IMR-90 (cell line): ENCODE measurements around the gene CKAP5. TPM values are rescaled to one million over a fixed set of nuclear protein-coding genes. Genes with fewer than 3 reads are reported as not detected.
A peak's percentile ranks its signal among the peaks of the same experiment; 100 is the strongest.

Experiments used
- ATAC-seq: fragments of 200-7000 bp; cut with Tn5 transposase; 2 replicates; pipeline ENCODE4 v1.9.1; 2020; ENCODE audit warnings: low read depth, mild to moderate bottlenecking, moderate library complexity
- BruUV-seq: library from RNA; stranded (reverse); fragments of 400-500 nt; replicated peaks from 2 replicates; lab custom pipeline; 2021; lab: Mats Ljungman, UMichigan
- CTCF ChIA-PET: fragments of 300-600 bp; formaldehyde crosslinking; extraction: SDS; loops from one replicate; lab custom pipeline; 2021; ENCODE audit warnings: antibody characterized with exemption; lab: Yijun Ruan, JAX
- POLR2A ChIA-PET: fragments of 300-600 bp; sonication (Branson Sonifier 250); formaldehyde crosslinking; loops from one replicate; lab custom pipeline; 2022; ENCODE audit warnings: antibody characterized with exemption; ENCODE audit not compliant: unreplicated experiment; lab: Charles Lee
- DNase-seq: peaks from one replicate; pipeline ENCODE4 v3.0.0; 2013
- H2AFZ ChIP-seq: replicated peaks from 2 replicates; pipeline ENCODE3; 2013; ENCODE audit warnings: low read length, mild to moderate bottlenecking; ENCODE audit not compliant: poor library complexity
- H2AK5ac ChIP-seq: 2 replicates; pipeline ENCODE4 v1.6.1; 2013; ENCODE audit warnings: low read depth, low read length, inconsistent platforms
- H2AK9ac ChIP-seq: replicated peaks from 2 replicates; pipeline ENCODE3; 2013; ENCODE audit warnings: mild to moderate bottlenecking, low read depth, low read length, moderate library complexity; ENCODE audit not compliant: poor library complexity
- H2BK120ac ChIP-seq: 2 replicates; pipeline ENCODE4 v1.6.1; 2013; ENCODE audit warnings: low read depth, low read length, inconsistent platforms
- H2BK15ac ChIP-seq: 3 replicates; pipeline ENCODE4 v1.6.1; 2013; ENCODE audit warnings: low read depth, low read length, inconsistent platforms
- H2BK20ac ChIP-seq: 2 replicates; pipeline ENCODE4 v1.6.1; 2013; ENCODE audit warnings: low read depth, mild to moderate bottlenecking, inconsistent platforms, low read length, moderate library complexity
- H2BK5ac ChIP-seq: 2 replicates; pipeline ENCODE4 v1.6.1; 2013; ENCODE audit warnings: mild to moderate bottlenecking, low read depth, low read length, inconsistent platforms; ENCODE audit not compliant: poor library complexity, severe bottlenecking
- H3K14ac ChIP-seq: replicated peaks from 2 replicates; pipeline ENCODE4 v1.6.1; 2013; ENCODE audit warnings: low read depth, low read length, inconsistent platforms
- H3K18ac ChIP-seq: 2 replicates; pipeline ENCODE4 v1.6.1; 2013; ENCODE audit warnings: low read depth, low read length, control low read depth
- H3K23ac ChIP-seq: 2 replicates; pipeline ENCODE4 v1.6.1; 2013; ENCODE audit warnings: low read depth, low read length, inconsistent platforms
- H3K27ac ChIP-seq: 2 replicates; pipeline ENCODE4 v1.5.1; 2013; ENCODE audit warnings: mild to moderate bottlenecking, control low read depth, low read length; ENCODE audit not compliant: insufficient read depth
- H3K27me3 ChIP-seq: 2 replicates; pipeline ENCODE4 v1.6.1; 2013; ENCODE audit warnings: low read length; ENCODE audit not compliant: control insufficient read depth, insufficient read depth
- H3K36me3 ChIP-seq: 2 replicates; pipeline ENCODE4 v1.6.1; 2013; ENCODE audit warnings: low read length, mixed read lengths; ENCODE audit not compliant: control insufficient read depth, insufficient read depth
- H3K4ac ChIP-seq: 2 replicates; pipeline ENCODE4 v1.6.1; 2013; ENCODE audit warnings: low read depth, low read length, inconsistent platforms
- H3K4me1 ChIP-seq: 2 replicates; pipeline ENCODE4 v1.6.1; 2013; ENCODE audit warnings: low read length, mixed read lengths; ENCODE audit not compliant: control insufficient read depth, insufficient read depth
- H3K4me2 ChIP-seq: 2 replicates; pipeline ENCODE4 v1.6.1; 2013; ENCODE audit warnings: low read depth, mild to moderate bottlenecking, control low read depth, low read length, moderate library complexity
- H3K4me3 ChIP-seq: 2 replicates; pipeline ENCODE4 v1.5.1; 2013; ENCODE audit warnings: low read depth, mild to moderate bottlenecking, control low read depth, low read length, moderate library complexity; ENCODE audit not compliant: insufficient read depth
- H3K56ac ChIP-seq: 2 replicates; pipeline ENCODE4 v1.6.1; 2013; ENCODE audit warnings: low read length, inconsistent platforms; ENCODE audit not compliant: insufficient read depth; ENCODE audit errors: extremely low read depth
- H3K79me1 ChIP-seq, 2 experiments: 2 replicates each; pipeline ENCODE4 v1.6.1; 2013; ENCODE audit warnings: low read length in 2 of 2, inconsistent platforms in 1 of 2, low read depth in 1 of 2
- H3K9ac ChIP-seq: 2 replicates; pipeline ENCODE4 v1.6.1; 2013; ENCODE audit warnings: low read depth, low read length, control low read depth
- H3K9me1 ChIP-seq: 2 replicates; pipeline ENCODE4 v1.6.1; 2013; ENCODE audit warnings: low read length, inconsistent platforms; ENCODE audit not compliant: insufficient read depth
- H3K9me3 ChIP-seq: 2 replicates; pipeline ENCODE4 v1.6.1; 2013; ENCODE audit warnings: low read length; ENCODE audit not compliant: control insufficient read depth, insufficient read depth
- H4K20me1 ChIP-seq: 2 replicates; pipeline ENCODE4 v1.6.1; 2013; ENCODE audit warnings: low read length, inconsistent platforms; ENCODE audit not compliant: insufficient read depth
- H4K5ac ChIP-seq: 2 replicates; pipeline ENCODE4 v1.6.1; 2013; ENCODE audit warnings: mild to moderate bottlenecking, low read depth, low read length, control low read depth
- H4K8ac ChIP-seq, 2 experiments: 2 replicates each; pipeline ENCODE4 v1.6.1; 2013; ENCODE audit warnings: low read depth in 2 of 2, low read length in 2 of 2, control low read depth in 1 of 2, inconsistent platforms in 1 of 2
- H4K91ac ChIP-seq: 2 replicates; pipeline ENCODE4 v1.6.1; 2013; ENCODE audit warnings: low read depth, low read length, inconsistent platforms; ENCODE audit not compliant: insufficient read depth
- BHLHE40 ChIP-seq: fragments of 150-350 bp; IDR thresholded peaks from 2 replicates; pipeline ENCODE4 v1.6.1; 2016; ENCODE audit warnings: mild to moderate bottlenecking, low read depth, low read length
- CEBPB ChIP-seq: IDR thresholded peaks from 2 replicates; pipeline ENCODE4 v1.6.1; 2012; ENCODE audit warnings: low read depth, low read length, improper control_type of control experiment
- FOS ChIP-seq: fragments of 150-350 bp; IDR thresholded peaks from 2 replicates; pipeline ENCODE4 v1.6.1; 2016; ENCODE audit warnings: low read depth, low read length
- MAFK ChIP-seq: IDR thresholded peaks from 2 replicates; pipeline ENCODE4 v1.6.1; 2012; ENCODE audit warnings: low read depth, low read length, improper control_type of control experiment
- MAZ ChIP-seq: IDR thresholded peaks from 2 replicates; pipeline ENCODE4 v1.6.1; 2012; ENCODE audit warnings: low read depth, mild to moderate bottlenecking, low read length, improper control_type of control experiment, moderate library complexity, borderline replicate concordance
- MXI1 ChIP-seq: IDR thresholded peaks from 2 replicates; pipeline ENCODE4 v1.6.1; 2012; ENCODE audit warnings: low read depth, mild to moderate bottlenecking, low read length, moderate library complexity, borderline replicate concordance
- POLR2A ChIP-seq: IDR thresholded peaks from 2 replicates; pipeline ENCODE4 v1.6.1; 2012; ENCODE audit warnings: mild to moderate bottlenecking, low read depth, low read length
- RCOR1 ChIP-seq: IDR thresholded peaks from 2 replicates; pipeline ENCODE4 v1.6.1; 2012; ENCODE audit warnings: mild to moderate bottlenecking, low read length, improper control_type of control experiment; ENCODE audit not compliant: insufficient replicate concordance
- RFX5 ChIP-seq: IDR thresholded peaks from 2 replicates; pipeline ENCODE4 v1.8.0; 2012; ENCODE audit warnings: low read depth, mild to moderate bottlenecking, low read length, moderate library complexity
- SMC3 ChIP-seq: fragments of 150-350 bp; IDR thresholded peaks from 2 replicates; pipeline ENCODE4 v1.6.1; 2016; ENCODE audit warnings: low read depth, mild to moderate bottlenecking, antibody characterized with exemption, low read length, moderate library complexity
- USF2 ChIP-seq: fragments of 150-350 bp; IDR thresholded peaks from 2 replicates; pipeline ENCODE4 v1.6.1; 2017; ENCODE audit warnings: mild to moderate bottlenecking, antibody characterized with exemption, low read length, low read depth
- WGBS, 2 experiments: methylation state at CpG; one replicate each; pipeline versions ENCODE4 v1.1.5 to v1.1.7; 2013; ENCODE audit warnings: missing lambda C conversion rate in 2 of 2; ENCODE audit not compliant: insufficient read length in 1 of 2; ENCODE audit errors: extremely low coverage in 2 of 2; 5-methylcytosine and 5-hydroxymethylcytosine counted together
- dilution Hi-C: fragments of 300-500 bp; cut with HindIII; formaldehyde crosslinking; loops from one replicate; pipeline ENCODE4 v1.14.3; 2018; ENCODE audit warnings: low sequenced_read_pairs; ENCODE audit not compliant: unreplicated experiment
- in situ Hi-C: fragments of 300-500 bp; cut with MboI; formaldehyde crosslinking; loops from 3 replicates; pipeline ENCODE4 v1.14.3; 2019; ENCODE audit warnings: low sequenced_read_pairs, inconsistent platforms, mixed read lengths
- intact Hi-C: fragments of 100-400 bp; cut with micrococcal nuclease; formaldehyde crosslinking; loops from 2 replicates; pipeline ENCODE4 v1.10.0; 2022
- polyA plus RNA-seq, 3 experiments: library from polyadenylated mRNA; depleted of rRNA; stranded (reverse); fragments of >200 nt; gene quantifications; 2 replicates each; pipeline ENCODE4 v1.2.3, GENCODE V29; 2012; ENCODE audit warnings: low replicate concordance in 1 of 3
- total RNA-seq: library from RNA; depleted of rRNA; stranded (reverse); fragments of >200 nt; gene quantifications from 2 replicates; pipeline ENCODE4 v1.2.3, GENCODE V29; 2012
- TF ChIP-seq, protein P1 (sequence below): fragments of 150-350 bp; IDR thresholded peaks from 2 replicates; pipeline ENCODE4 v1.6.1; 2016; ENCODE audit warnings: low read depth, mild to moderate bottlenecking, low read length, moderate library complexity, borderline replicate concordance

Gene CKAP5
- total and polyA plus RNA-seq, 2 of the 4 experiments (the other 2 are of a cell fraction): 59.5 to 79.2 TPM

- TF ChIP-seq MAFK: no peak
- TF ChIP-seq RCOR1: no peak
- peak; percentile 98 for TF ChIP-seq MXI1
Observed at GRCh38 chr11:46700241-46701077, 145.6 kb downstream of the CKAP5 start, which contains the start of the genes ARHGAP1 and ZNF408 (continued).

- Histone ChIP-seq H3K4ac (peak overlapping the region; percentile 54), H2AK9ac (peak overlapping the region; percentile 87), H2BK5ac (peak overlapping the region; percentile 16), H3K23ac (peak overlapping the region; percentile 11; the same call in 1 of the 2 replicates), H3K4me1 (peaks cover 13% of the 10 kb centered on the region), H2AFZ (no peak overlapping the region), H2AK5ac (no peak overlapping the region; the same call in 1 of the 2 replicates), H3K4me3 (no peak overlapping the region), H3K18ac (no peak overlapping the region), H3K79me1 (peaks cover 39 to 82% of the 10 kb centered on the region in 2 experiments), H3K14ac (0 out of 2 replicates have a peak overlapping the region, but pooled peaks have one; percentile 25), H3K9me3 (no peaks in the 10 kb centered on the region), H2BK120ac (no peak overlapping the region), H3K36me3 (peaks cover 42% of the 10 kb centered on the region), H3K27me3 (no peaks in the 10 kb centered on the region), H3K4me2 (peak overlapping the region; percentile 7; the same call in 1 of the 2 replicates), H3K9me1 (peaks cover 12% of the 10 kb centered on the region; the same call in 1 of the 2 replicates), H2BK20ac (no peak overlapping the region), H4K91ac (no peak overlapping the region), H4K20me1 (peaks cover 12% of the 10 kb centered on the region; the same call in 1 of the 2 replicates), H4K8ac (no peak overlapping the region), H4K5ac (no peak overlapping the region), H3K27ac (no peak overlapping the region), H2BK15ac (no peak overlapping the region), H3K9ac (no peak overlapping the region), H3K56ac (no peak overlapping the region)
- DNase-seq (no peak), ATAC-seq (no peak)
- dilution Hi-C loops (no loop called here), intact Hi-C loops (no loop called here), in situ Hi-C loops (no loop called here)
- no TSS peak for BruUV-seq
- WGBS, 2 experiments: no CpG with 5 or more reads among the region's 1 CpG
- ChIA-PET CTCF (interaction anchor here (0.7 to 0.8 kb wide), 2 partner anchors 14 to 32 kb away, joined by 3 read pairs; no protein-coding TSS in a partner anchor), POLR2A (interaction anchor here (0.6 kb wide), 2 partner anchors 45 to 314 kb away, joined by 5 to 11 read pairs; no protein-coding TSS in a partner anchor)
- TF ChIP-seq FOS (no peak), MAZ (no peak), BHLHE40 (no peak), USF2 (no peak), SMC3 (no peak), CEBPB (no peak), POLR2A (no peak), RCOR1 (no peak), RFX5 (no peak), MAFK (no peak)
- TF ChIP-seq, protein P1, sequence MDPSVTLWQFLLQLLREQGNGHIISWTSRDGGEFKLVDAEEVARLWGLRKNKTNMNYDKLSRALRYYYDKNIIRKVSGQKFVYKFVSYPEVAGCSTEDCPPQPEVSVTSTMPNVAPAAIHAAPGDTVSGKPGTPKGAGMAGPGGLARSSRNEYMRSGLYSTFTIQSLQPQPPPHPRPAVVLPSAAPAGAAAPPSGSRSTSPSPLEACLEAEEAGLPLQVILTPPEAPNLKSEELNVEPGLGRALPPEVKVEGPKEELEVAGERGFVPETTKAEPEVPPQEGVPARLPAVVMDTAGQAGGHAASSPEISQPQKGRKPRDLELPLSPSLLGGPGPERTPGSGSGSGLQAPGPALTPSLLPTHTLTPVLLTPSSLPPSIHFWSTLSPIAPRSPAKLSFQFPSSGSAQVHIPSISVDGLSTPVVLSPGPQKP: no peak
Observed at GRCh38 chr11:46698597-46698996, 147.5 kb downstream of the CKAP5 start.
